HG02870 (cell line): Measurements from ENCODE around the gene GPHB5.
A peak's percentile ranks its signal among the peaks of the same experiment; 100 is the strongest.
"Not testable (repeated sequence)": the region's sequence is repeated elsewhere in the genome, so short reads cannot be mapped to it uniquely, and the experiment has no call there.

Source experiments
- ATAC-seq: cut with Tn5 transposase; IDR thresholded peaks from one replicate; pipeline ENCODE4 v1.9.1; 2021; ENCODE audit warnings: mild to moderate bottlenecking, moderate library complexity; ENCODE audit not compliant: unreplicated experiment

The GPHB5 gene

GRCh38 chr14:63296060-63296563 is 22.6 kb downstream of the GPHB5 start:
- no peak for ATAC-seq

- ATAC-seq: no peak
These were observed 23.5 kb downstream of the GPHB5 start for GRCh38 chr14:63295231-63295685.

- ATAC-seq: no peak
These were observed 25.9 kb downstream of the GPHB5 start for GRCh38 chr14:63292805-63293204.

GRCh38 chr14:63290741-63291430 is 27.8 kb downstream of the GPHB5 start:
- ATAC-seq: no peak

GRCh38 chr14:63288853-63289252 is 29.9 kb downstream of the GPHB5 start:
- no peak for ATAC-seq

GRCh38 chr14:63287666-63288483 is 30.9 kb downstream of the GPHB5 start:
- no peak for ATAC-seq

GRCh38 chr14:63286071-63286470 is 32.7 kb downstream of the GPHB5 start:
- no peak for ATAC-seq

GRCh38 chr14:63283884-63284248 is 34.9 kb downstream of the GPHB5 start:
- ATAC-seq: no peak

GRCh38 chr14:63282997-63283883 is 35.5 kb downstream of the GPHB5 start:
- ATAC-seq: no peak

GRCh38 chr14:63279933-63280332 is 38.8 kb downstream of the GPHB5 start:
- ATAC-seq: not testable (repeated sequence)

- no peak for ATAC-seq
These were observed 41.0 kb downstream of the GPHB5 start for GRCh38 chr14:63277591-63278183.

- ATAC-seq: peak; percentile 70
These were observed 42.0 kb downstream of the GPHB5 start for GRCh38 chr14:63276492-63277342.

- no peak for ATAC-seq
These were observed 42.7 kb downstream of the GPHB5 start for GRCh38 chr14:63276016-63276415.

- no peak for ATAC-seq
These were observed 43.1 kb downstream of the GPHB5 start for GRCh38 chr14:63275611-63276010.

GRCh38 chr14:63273717-63274655 is 44.7 kb downstream of the GPHB5 start:
- ATAC-seq: no peak

- ATAC-seq: no peak
These were observed 45.6 kb downstream of the GPHB5 start for GRCh38 chr14:63273129-63273528.

GRCh38 chr14:63269561-63270225 is 49.0 kb downstream of the GPHB5 start:
- no peak for ATAC-seq

- ATAC-seq: no peak
These were observed 50.0 kb downstream of the GPHB5 start for GRCh38 chr14:63268771-63269170.
